WTC11 (cell line): ENCODE measurements around the gene ADARB2. TPM values are rescaled to one million over a fixed set of nuclear protein-coding genes. Genes with fewer than 3 reads are reported as not detected.

Source experiments
- ATAC-seq: fragments of 200-7000 bp; cut with Tn5 transposase; 2 replicates; pipeline ENCODE4 v1.10.0; 2021; ENCODE audit warnings: mild to moderate bottlenecking, moderate library complexity
- CTCF ChIA-PET: fragments of 300-600 bp; sonication (Branson Sonifier 250); formaldehyde crosslinking; loops from one replicate; lab custom pipeline; 2021; ENCODE audit warnings: antibody characterized with exemption; lab: Charles Lee
- POLR2A ChIA-PET: fragments of 350-600 bp; sonication (Branson Sonifier 250); formaldehyde crosslinking; loops from one replicate; lab custom pipeline; 2021; ENCODE audit warnings: antibody characterized with exemption; lab: Charles Lee
- DNase-seq: peaks from one replicate; pipeline ENCODE4 v3.0.0; 2021; ENCODE audit warnings: low spot score
- H3K27ac Mint-ChIP-seq: 2 replicates; pipeline ENCODE4 v1.8.0; 2021; ENCODE audit warnings: mixed read lengths
- H3K27me3 Mint-ChIP-seq: 2 replicates; pipeline ENCODE4 v1.8.0; 2021; ENCODE audit warnings: low read depth, mild to moderate bottlenecking, moderate library complexity, mixed read lengths
- H3K36me3 Mint-ChIP-seq: 2 replicates; pipeline ENCODE4 v1.8.0; 2021; ENCODE audit warnings: mixed read lengths
- H3K4me1 Mint-ChIP-seq: 2 replicates; pipeline ENCODE4 v1.8.0; 2022; ENCODE audit warnings: mixed read lengths
- H3K4me3 Mint-ChIP-seq: 2 replicates; pipeline ENCODE4 v1.8.0; 2021; ENCODE audit warnings: mild to moderate bottlenecking, moderate library complexity, mixed read lengths
- H3K9me3 Mint-ChIP-seq: 2 replicates; pipeline ENCODE4 v1.8.0; 2021; ENCODE audit warnings: mixed read lengths
- AR ChIP-seq: fragments of 250-450 bp; sonication (Bioruptor Pico); IDR thresholded peaks from 2 replicates; pipeline ENCODE4 v1.9.0; 2021; ENCODE audit warnings: mild to moderate bottlenecking
- CBFB ChIP-seq: sonication (generic); formaldehyde crosslinking; IDR thresholded peaks from 2 replicates; pipeline ENCODE4 v1.8.1; 2022; ENCODE audit warnings: mild to moderate bottlenecking, low read depth, missing genetic modification reagents
- E2F1 ChIP-seq: sonication (generic); formaldehyde crosslinking; IDR thresholded peaks from 2 replicates; pipeline ENCODE4 v1.8.0; 2022; ENCODE audit warnings: mild to moderate bottlenecking, missing genetic modification reagents
- E2F4 ChIP-seq: sonication (generic); formaldehyde crosslinking; IDR thresholded peaks from 2 replicates; pipeline ENCODE4 v1.8.1; 2022; ENCODE audit warnings: low read depth, mild to moderate bottlenecking, moderate library complexity, missing genetic modification reagents, borderline replicate concordance
- ESRRA ChIP-seq: sonication (generic); formaldehyde crosslinking; IDR thresholded peaks from 2 replicates; pipeline ENCODE4 v1.8.1; 2022; ENCODE audit warnings: mild to moderate bottlenecking, missing genetic modification reagents, borderline replicate concordance
- FOXP4 ChIP-seq: sonication (generic); formaldehyde crosslinking; IDR thresholded peaks from 2 replicates; pipeline ENCODE4 v1.8.0; 2022; ENCODE audit warnings: mild to moderate bottlenecking, missing genetic modification reagents
- GTF2I ChIP-seq: fragments of 250-450 bp; sonication (Bioruptor Pico); conservative IDR thresholded peaks from 2 replicates; pipeline ENCODE4 v1.4.0; 2021; ENCODE audit warnings: mild to moderate bottlenecking
- JAZF1 ChIP-seq: fragments of 250-450 bp; sonication (Bioruptor Pico); IDR thresholded peaks from 2 replicates; pipeline ENCODE4 v1.9.0; 2021; ENCODE audit warnings: moderate library complexity, mild to moderate bottlenecking, inconsistent platforms
- MLX ChIP-seq: sonication (generic); formaldehyde crosslinking; IDR thresholded peaks from 2 replicates; pipeline ENCODE4 v1.8.1; 2023; ENCODE audit warnings: mild to moderate bottlenecking, missing genetic modification reagents, moderate library complexity
- NFATC4 ChIP-seq: fragments of 250-450 bp; sonication (Bioruptor Pico); IDR thresholded peaks from 2 replicates; pipeline ENCODE4 v1.9.0; 2021; ENCODE audit warnings: mild to moderate bottlenecking
- NR3C1 ChIP-seq: sonication (generic); formaldehyde crosslinking; conservative IDR thresholded peaks from 2 replicates; pipeline ENCODE4 v1.8.1; 2023; ENCODE audit warnings: low read depth, mild to moderate bottlenecking, missing genetic modification reagents
- SMAD3 ChIP-seq: sonication (generic); formaldehyde crosslinking; IDR thresholded peaks from 2 replicates; pipeline ENCODE4 v1.8.0; 2022; ENCODE audit warnings: missing genetic modification reagents, mild to moderate bottlenecking, borderline replicate concordance
- SP1 ChIP-seq: sonication (generic); formaldehyde crosslinking; conservative IDR thresholded peaks from 2 replicates; pipeline ENCODE4 v1.8.1; 2022; ENCODE audit warnings: missing genetic modification reagents
- STAT6 ChIP-seq: sonication (generic); formaldehyde crosslinking; conservative IDR thresholded peaks from 2 replicates; pipeline ENCODE4 v1.8.1; 2023; ENCODE audit warnings: mild to moderate bottlenecking, low read depth, missing genetic modification reagents, moderate library complexity
- TP53 ChIP-seq: sonication (generic); formaldehyde crosslinking; IDR thresholded peaks from 2 replicates; pipeline ENCODE4 v1.8.1; 2023; ENCODE audit warnings: mild to moderate bottlenecking, missing genetic modification reagents
- ZNF121 ChIP-seq: sonication (generic); formaldehyde crosslinking; IDR thresholded peaks from 2 replicates; pipeline ENCODE4 v1.8.0; 2023; ENCODE audit warnings: missing genetic modification reagents
- ZNF138 ChIP-seq: sonication (generic); formaldehyde crosslinking; conservative IDR thresholded peaks from 2 replicates; pipeline ENCODE4 v1.8.1; 2022; ENCODE audit warnings: mild to moderate bottlenecking, moderate library complexity, missing genetic modification reagents
- ZNF532 ChIP-seq: fragments of 250-450 bp; sonication (Bioruptor Pico); IDR thresholded peaks from 2 replicates; pipeline ENCODE4 v1.9.0; 2021; ENCODE audit warnings: mild to moderate bottlenecking, borderline replicate concordance
- ZNF671 ChIP-seq: fragments of 250-450 bp; sonication (Bioruptor Pico); IDR thresholded peaks from 2 replicates; pipeline ENCODE4 v1.8.0; 2021; ENCODE audit warnings: mild to moderate bottlenecking
- ZSCAN18 ChIP-seq: fragments of 250-450 bp; sonication (Bioruptor Pico); IDR thresholded peaks from 2 replicates; pipeline ENCODE4 v2.1.2; 2022; ENCODE audit warnings: mild to moderate bottlenecking, moderate library complexity
- total RNA-seq: library from RNA; stranded (reverse); gene quantifications from 3 replicates; pipeline ENCODE4 v1.2.3, GENCODE V29; 2021

The ADARB2 gene
- total RNA-seq, 1 experiment from 2014 or later = 3.7 TPM

- TF ChIP-seq E2F4 (no peak), SMAD3 (CRISPR knock-in tag) (no peak), ZNF121 (CRISPR knock-in tag) (no peak), GTF2I (CRISPR knock-in tag) (no peak), NFATC4 (CRISPR knock-in tag) (no peak), ESRRA (CRISPR knock-in tag) (no peak), NR3C1 (no peak)
These were observed 583.4 kb downstream of the ADARB2 start (continued) for GRCh38 chr10:1153805-1154351.

GRCh38 chr10:1153251-1153763 is 584.0 kb downstream of the ADARB2 start:
- H3K4me3 Mint-ChIP-seq = no peak overlapping the region
- DNase-seq (no peak), ATAC-seq (no peak)
- peaks cover 4% of the 10 kb centered on the region; the same call in 1 of the 2 replicates for H3K4me1 Mint-ChIP-seq
- no peaks in the 10 kb centered on the region for H3K36me3 Mint-ChIP-seq
- POLR2A ChIA-PET = no interaction called here
- H3K27ac Mint-ChIP-seq = no peak overlapping the region
- H3K27me3 Mint-ChIP-seq = peaks cover 7% of the 10 kb centered on the region
- CTCF ChIA-PET = interaction anchor here (0.8 kb wide), 1 partner anchor 43 kb away, joined by 3 read pairs; no protein-coding TSS in a partner anchor
- no peaks in the 10 kb centered on the region for H3K9me3 Mint-ChIP-seq
- no peak for TF ChIP-seq ZNF671
- TF ChIP-seq STAT6 = no peak
- no peak for TF ChIP-seq NFATC4 (CRISPR knock-in tag)
- TF ChIP-seq E2F1 = no peak
- no peak for TF ChIP-seq JAZF1
- TF ChIP-seq MLX = no peak
- no peak for TF ChIP-seq TP53 (CRISPR knock-in tag)
- no peak for TF ChIP-seq ZNF532 (CRISPR knock-in tag)
- TF ChIP-seq FOXP4 (CRISPR knock-in tag) = no peak
- TF ChIP-seq AR (CRISPR knock-in tag) = no peak
- no peak for TF ChIP-seq ZSCAN18 (CRISPR knock-in tag)
- no peak for TF ChIP-seq ZNF138 (CRISPR knock-in tag)
- no peak for TF ChIP-seq CBFB (CRISPR knock-in tag)
- no peak for TF ChIP-seq SP1 (CRISPR knock-in tag)
